HL-60/S4 treated with retinoic acid at 250 ng/mL for 4 days and 3 days (cell line): ENCODE data around the gene UNC5B.

ENCODE experiments used
- in situ Hi-C: fragments of 300-500 bp; cut with MboI; formaldehyde crosslinking; loops from 2 replicates; pipeline ENCODE4 v1.7.0; 2022; ENCODE audit warnings: low sequenced_read_pairs

UNC5B gene

DNA sequence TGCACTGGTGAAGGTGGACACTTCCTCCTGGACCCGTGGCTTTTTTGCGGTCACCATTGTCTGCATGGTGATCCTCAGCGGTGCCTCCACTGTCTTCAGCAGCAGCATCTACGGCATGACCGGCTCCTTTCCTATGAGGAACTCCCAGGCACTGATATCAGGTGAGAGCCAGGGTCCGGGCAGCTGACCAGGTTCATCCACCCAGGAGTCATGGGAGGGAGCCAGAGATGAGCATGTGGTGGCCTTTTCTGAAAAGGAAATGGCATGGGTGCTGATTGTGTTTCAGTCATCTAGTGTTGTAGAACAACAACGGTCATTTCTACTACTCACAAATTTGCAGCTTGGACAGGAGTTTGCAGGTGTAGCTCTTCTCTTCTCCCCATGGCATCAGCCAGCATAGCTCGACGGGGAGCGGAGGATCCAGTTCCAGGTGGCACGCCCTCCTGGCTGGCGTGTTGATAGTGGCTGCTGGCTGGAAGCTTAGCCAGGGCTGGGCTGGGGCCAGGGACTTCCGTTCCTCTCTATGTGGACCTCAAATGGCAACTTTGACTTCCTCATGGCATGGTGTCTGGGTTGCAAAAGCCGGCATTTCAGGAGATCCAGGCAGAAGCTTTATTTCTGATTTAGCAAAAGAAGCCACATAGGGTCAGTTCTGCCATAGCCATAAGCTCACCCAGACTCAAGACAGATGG is 139.4 kb downstream of the UNC5B start:
- in situ Hi-C loops: no loop called here
